SK-N-MC (cell line): Measurements from ENCODE around the gene ATP1B1.

Experiments used
- EZH2 ChIP-seq: fragments of 200-600 bp; sonication (generic); IDR thresholded peaks from one replicate; pipeline ENCODE4 v1.6.1; 2017; ENCODE audit warnings: antibody characterized with exemption
- POLR2AphosphoS5 ChIP-seq: IDR thresholded peaks from 2 replicates; pipeline ENCODE4 v1.6.1; 2012; ENCODE audit warnings: mild to moderate bottlenecking, low read depth, low read length, borderline replicate concordance

DNA sequence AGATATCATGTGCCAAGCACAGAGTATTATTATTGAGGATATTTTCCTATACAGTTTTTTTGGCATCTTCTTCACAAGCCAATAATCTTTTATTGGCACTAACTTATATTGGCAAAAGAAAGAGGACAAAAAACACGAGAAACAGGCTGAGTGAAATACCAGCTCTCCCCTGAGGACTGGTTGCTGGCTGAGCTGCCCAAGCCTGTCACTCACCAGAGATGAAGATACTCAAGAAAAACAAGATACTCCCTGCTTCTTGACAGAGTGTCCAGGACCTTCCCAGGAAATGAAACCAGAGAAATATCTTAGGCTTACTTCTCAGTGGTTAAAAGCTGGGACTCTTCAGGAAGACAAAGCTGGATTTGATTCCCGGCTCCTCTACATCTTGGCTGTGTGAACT lies 35.9 kb upstream of the ATP1B1 start:
- TF ChIP-seq POLR2AphosphoS5 (no peak), EZH2 (no peak)
